Smooth muscle cell (in vitro differentiated cells): ENCODE measurements around the gene WSCD1. TPM values are rescaled to one million over a fixed set of nuclear protein-coding genes. Genes with fewer than 3 reads are reported as not detected.
A peak's percentile ranks its signal among the peaks of the same experiment; 100 is the strongest.

ENCODE experiments used
- DNase-seq: peaks from one replicate; lab custom pipeline; 2025; ENCODE audit not compliant: unreplicated experiment; lab: John Stamatoyannopoulos, UW
- H2AFZ ChIP-seq: fragments of 200-600 bp; sonication (generic); 2 replicates; pipeline ENCODE4 v1.6.0; 2016; ENCODE audit warnings: antibody characterized with exemption, low read depth, mild to moderate bottlenecking
- H3F3A ChIP-seq: fragments of 200-600 bp; sonication (generic); 2 replicates; pipeline ENCODE4 v1.6.0; 2017; ENCODE audit warnings: antibody characterized with exemption, low read depth
- H3K27ac ChIP-seq: fragments of 200-600 bp; sonication (generic); 2 replicates; pipeline ENCODE4 v1.5.1; 2016; ENCODE audit warnings: low read depth, mild to moderate bottlenecking
- H3K27me3 ChIP-seq: fragments of 200-600 bp; sonication (generic); 2 replicates; pipeline ENCODE4 v1.6.1; 2016; ENCODE audit warnings: low read depth, mild to moderate bottlenecking
- H3K36me3 ChIP-seq: fragments of 200-600 bp; sonication (generic); 2 replicates; pipeline ENCODE4 v1.5.1; 2016; ENCODE audit warnings: low read depth
- H3K4me1 ChIP-seq: fragments of 200-600 bp; sonication (generic); 2 replicates; pipeline ENCODE4 v1.5.1; 2016; ENCODE audit warnings: low read depth
- H3K4me2 ChIP-seq: fragments of 200-600 bp; sonication (generic); 2 replicates; pipeline ENCODE4 v1.6.0; 2016; ENCODE audit warnings: mild to moderate bottlenecking
- H3K4me3 ChIP-seq: fragments of 200-600 bp; sonication (generic); 2 replicates; pipeline ENCODE4 v1.5.1; 2016; ENCODE audit warnings: mild to moderate bottlenecking
- H3K79me2 ChIP-seq: fragments of 200-600 bp; sonication (generic); 2 replicates; pipeline ENCODE4 v1.6.0; 2016; ENCODE audit warnings: low read depth, mild to moderate bottlenecking
- H3K9ac ChIP-seq: fragments of 200-600 bp; sonication (generic); 2 replicates; pipeline ENCODE4 v1.6.0; 2016; ENCODE audit warnings: low read depth
- H3K9me3 ChIP-seq: fragments of 200-600 bp; sonication (generic); replicated peaks from 2 replicates; pipeline ENCODE4 v1.5.1; 2016; ENCODE audit warnings: low read depth
- H4K20me1 ChIP-seq: fragments of 200-600 bp; sonication (generic); 2 replicates; pipeline ENCODE4 v1.6.0; 2016; ENCODE audit warnings: low read depth
- WGBS: methylation state at CpG from one replicate; pipeline ENCODE4 v1.1.7; 2016; ENCODE audit warnings: low lambda C conversion rate; 5-methylcytosine and 5-hydroxymethylcytosine counted together
- polyA plus RNA-seq: library from polyadenylated mRNA; unstranded; fragments of >200 nt; fragmentation: Nextera tagmentation; extraction: Ambion mirVana; gene quantifications from 2 replicates; pipeline ENCODE4 v1.2.1, GENCODE V29; 2016
- total RNA-seq: library from RNA; depleted of rRNA; stranded (reverse); fragments of >200 nt; gene quantifications from 2 replicates; pipeline ENCODE4 v1.2.3, GENCODE V29; 2014
- TF ChIP-seq, protein P1 (sequence below): fragments of 200-600 bp; sonication (generic); IDR thresholded peaks from 2 replicates; pipeline ENCODE4 v1.5.1; 2017; ENCODE audit warnings: borderline replicate concordance, mild to moderate bottlenecking, antibody characterized with exemption; ENCODE audit not compliant: insufficient read depth, poor library complexity, severe bottlenecking

Gene WSCD1
- total RNA-seq (0.18 TPM in 1 of 2 replicates, not detected in the other), polyA plus RNA-seq (0.18 TPM in 1 of 2 replicates, not detected in the other)

DNA sequence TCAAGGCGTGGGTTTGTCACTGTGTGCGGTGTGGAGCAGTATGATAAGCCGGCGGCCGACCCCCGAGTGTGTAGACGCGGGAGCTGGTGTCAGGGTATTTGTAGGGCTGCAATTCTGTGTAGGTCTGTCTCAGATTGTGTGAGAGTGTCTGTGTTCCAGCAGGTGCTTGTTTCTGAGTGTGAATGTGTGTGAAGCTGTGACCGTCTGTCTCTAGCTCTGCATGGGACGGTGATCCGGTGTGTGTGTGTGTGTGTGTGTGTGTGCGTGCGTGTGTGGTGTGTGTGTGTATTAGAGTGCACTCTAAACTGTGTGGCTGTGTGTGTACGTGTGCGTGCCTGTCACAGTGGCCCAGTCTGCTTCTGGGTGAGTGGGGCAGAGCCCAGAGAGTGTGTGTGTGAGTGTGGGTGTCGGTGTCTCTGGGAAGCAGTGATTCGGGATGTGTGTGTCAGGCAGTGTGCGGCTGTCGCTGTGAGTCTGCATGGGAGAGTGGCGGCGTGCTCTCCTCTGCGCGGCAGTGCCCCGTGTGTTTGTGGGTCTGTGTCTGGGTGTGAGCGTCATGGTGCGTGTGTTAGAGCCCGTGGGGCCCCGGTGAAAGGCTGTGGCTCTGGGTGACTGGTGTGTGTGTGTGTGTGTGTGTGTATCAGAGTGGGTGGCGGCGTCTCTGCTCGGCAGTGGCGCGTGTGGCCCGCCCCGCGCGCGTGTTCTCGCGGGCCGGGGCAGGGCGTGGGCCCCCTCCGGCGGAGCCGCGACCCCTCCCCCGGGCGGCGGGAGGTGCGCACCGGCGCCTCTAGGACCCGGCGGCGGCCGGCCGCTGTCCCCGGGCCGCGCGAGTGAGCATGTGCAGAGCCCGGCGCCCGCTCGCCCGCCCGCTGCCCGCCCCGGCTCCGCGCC lies at the start of gene WSCD1:
WSCD1 (plus strand) TSS at position 841 of the 891 bp plus-strand sequence. CDS start 10,280 bp downstream, outside the sequence.
- DNase-seq, result no peak

DNA sequence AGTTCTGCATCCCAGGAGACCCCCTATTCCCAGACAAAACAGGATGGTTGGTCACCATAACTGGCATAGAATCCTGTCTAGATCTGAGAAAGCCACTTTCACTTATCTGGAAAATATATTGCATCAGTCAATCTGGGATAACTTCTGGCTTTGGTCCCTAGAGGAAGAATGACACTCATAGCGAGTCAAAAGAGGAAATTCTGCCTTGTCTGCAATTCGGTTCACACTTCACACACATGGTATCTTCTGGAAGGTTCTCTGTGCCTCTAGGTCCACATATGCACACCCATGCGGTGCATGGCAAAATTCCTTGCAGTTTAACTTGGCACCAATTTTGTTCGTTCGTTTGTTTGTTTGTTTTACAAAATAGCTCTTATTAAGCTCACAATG lies 49.2 kb upstream of the WSCD1 start:
- Histone ChIP-seq H3K9me3 (no peaks in the 10 kb centered on the region), H3K79me2 (no peaks in the 10 kb centered on the region), H3K27ac (no peak overlapping the region), H4K20me1 (no peaks in the 10 kb centered on the region), H3K9ac (no peak overlapping the region), H3F3A (no peaks in the 10 kb centered on the region), H3K27me3 (no peaks in the 10 kb centered on the region), H2AFZ (no peak overlapping the region), H3K4me2 (no peak overlapping the region), H3K36me3 (no peaks in the 10 kb centered on the region), H3K4me1 (no peaks in the 10 kb centered on the region), H3K4me3 (no peak overlapping the region)
- TF ChIP-seq, protein P1, sequence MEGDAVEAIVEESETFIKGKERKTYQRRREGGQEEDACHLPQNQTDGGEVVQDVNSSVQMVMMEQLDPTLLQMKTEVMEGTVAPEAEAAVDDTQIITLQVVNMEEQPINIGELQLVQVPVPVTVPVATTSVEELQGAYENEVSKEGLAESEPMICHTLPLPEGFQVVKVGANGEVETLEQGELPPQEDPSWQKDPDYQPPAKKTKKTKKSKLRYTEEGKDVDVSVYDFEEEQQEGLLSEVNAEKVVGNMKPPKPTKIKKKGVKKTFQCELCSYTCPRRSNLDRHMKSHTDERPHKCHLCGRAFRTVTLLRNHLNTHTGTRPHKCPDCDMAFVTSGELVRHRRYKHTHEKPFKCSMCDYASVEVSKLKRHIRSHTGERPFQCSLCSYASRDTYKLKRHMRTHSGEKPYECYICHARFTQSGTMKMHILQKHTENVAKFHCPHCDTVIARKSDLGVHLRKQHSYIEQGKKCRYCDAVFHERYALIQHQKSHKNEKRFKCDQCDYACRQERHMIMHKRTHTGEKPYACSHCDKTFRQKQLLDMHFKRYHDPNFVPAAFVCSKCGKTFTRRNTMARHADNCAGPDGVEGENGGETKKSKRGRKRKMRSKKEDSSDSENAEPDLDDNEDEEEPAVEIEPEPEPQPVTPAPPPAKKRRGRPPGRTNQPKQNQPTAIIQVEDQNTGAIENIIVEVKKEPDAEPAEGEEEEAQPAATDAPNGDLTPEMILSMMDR, result no peak
- 86% methylated on average over 5 of the region's 5 CpGs for WGBS
- DNase-seq, result no peak

More for the DNA sequence above, at the start of gene WSCD1:
- Histone ChIP-seq H3K36me3 (no peaks in the 10 kb centered on the region), H3K4me1 (no peaks in the 10 kb centered on the region), H3F3A (no peaks in the 10 kb centered on the region), H4K20me1 (no peaks in the 10 kb centered on the region), H3K27ac (no peak within 1 kb of the TSS), H3K9ac (no peak within 1 kb of the TSS), H3K27me3 (peaks cover 83% of the 10 kb centered on the region), H3K79me2 (no peaks in the 10 kb centered on the region), H3K4me3 (peak within 1 kb of the TSS; percentile 45), H3K9me3 (no peaks in the 10 kb centered on the region), H2AFZ (no peak within 1 kb of the TSS), H3K4me2 (peak within 1 kb of the TSS; percentile 84)
- TF ChIP-seq, protein P1, result no peak
- 43% methylated on average over 25 of the region's 71 CpGs for WGBS

DNA sequence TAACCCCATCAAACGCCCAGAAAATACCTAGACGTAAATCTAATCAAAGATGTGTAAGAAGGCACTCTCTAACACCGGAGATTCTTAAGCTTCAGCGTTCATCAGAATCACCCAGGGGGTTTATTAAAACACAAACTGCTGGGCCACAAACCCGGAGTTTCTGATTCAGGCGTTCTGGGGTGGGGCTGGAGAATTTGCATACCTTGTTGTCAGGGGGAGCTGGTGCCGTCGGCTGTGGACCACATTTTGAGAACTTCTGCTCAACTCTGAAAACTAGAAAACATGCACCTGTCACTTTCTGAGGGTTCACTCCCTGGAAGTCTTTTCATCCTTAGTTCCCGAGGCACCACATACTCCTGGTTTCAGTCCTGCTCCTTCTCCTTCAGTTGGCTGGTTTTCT lies 48.6 kb upstream of the WSCD1 start:
- DNase-seq, result no peak
- 84% methylated on average over 9 of the region's 9 CpGs for WGBS
- Histone ChIP-seq H3K9me3 (no peaks in the 10 kb centered on the region), H3K27me3 (no peaks in the 10 kb centered on the region), H4K20me1 (no peaks in the 10 kb centered on the region), H3K27ac (no peak overlapping the region), H3K4me1 (no peaks in the 10 kb centered on the region), H3K79me2 (no peaks in the 10 kb centered on the region), H3F3A (no peaks in the 10 kb centered on the region), H3K36me3 (no peaks in the 10 kb centered on the region), H2AFZ (no peak overlapping the region), H3K4me3 (no peak overlapping the region), H3K9ac (no peak overlapping the region), H3K4me2 (no peak overlapping the region)
- TF ChIP-seq, protein P1, result no peak
